Thyroid gland (tissue), 4 donors: Measurements from ENCODE around the gene FBXO5.
"Not testable (repeated sequence)": the region's sequence is repeated elsewhere in the genome, so short reads cannot be mapped to it uniquely, and the experiment has no call there.

Experiments used
- POLR2A ChIP-seq, 2 donors: fragments of 450-650 bp; IDR thresholded peaks; one replicate each; pipeline ENCODE4 v1.6.1; 2017; ENCODE audit warnings: antibody characterized with exemption in 2 of 2, mild to moderate bottlenecking in 2 of 2, moderate library complexity in 1 of 2
- TF ChIP-seq, protein P1 (sequence below), 6 experiments: fragments of 200-600 bp in 3 of 6; fragments of 450-650 bp in 3 of 6; sonication (generic) in 3 of 6; IDR thresholded peaks; one replicate each; pipeline ENCODE4 v1.5.1; 2016 to 2019; ENCODE audit warnings: antibody characterized with exemption in 6 of 6, mild to moderate bottlenecking in 2 of 6, inconsistent platforms in 1 of 6, moderate library complexity in 1 of 6

DNA sequence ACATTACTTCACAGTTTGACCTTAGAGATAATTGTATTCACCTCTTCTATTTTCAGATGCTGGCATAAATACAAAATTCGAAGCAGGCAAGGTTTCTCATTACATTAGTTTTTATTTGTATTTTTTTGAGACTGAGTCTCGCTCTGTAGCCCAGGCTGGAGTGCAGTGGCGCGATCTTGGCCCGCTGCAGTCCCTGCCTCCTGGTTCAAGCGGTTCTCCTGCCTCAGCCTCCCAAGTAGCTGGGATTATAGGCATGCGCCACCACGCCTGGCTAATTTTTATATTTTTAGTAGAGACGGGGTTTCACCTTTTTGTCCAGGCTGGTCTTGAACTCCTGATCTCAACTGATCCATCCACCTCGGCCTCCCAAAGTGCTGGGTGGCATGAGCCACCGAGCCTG is 2.5 kb upstream of the FBXO5 start:
- not testable (repeated sequence) for TF ChIP-seq POLR2A (IDR thresholded peaks at IDR 0.05)
- TF ChIP-seq, protein P1, sequence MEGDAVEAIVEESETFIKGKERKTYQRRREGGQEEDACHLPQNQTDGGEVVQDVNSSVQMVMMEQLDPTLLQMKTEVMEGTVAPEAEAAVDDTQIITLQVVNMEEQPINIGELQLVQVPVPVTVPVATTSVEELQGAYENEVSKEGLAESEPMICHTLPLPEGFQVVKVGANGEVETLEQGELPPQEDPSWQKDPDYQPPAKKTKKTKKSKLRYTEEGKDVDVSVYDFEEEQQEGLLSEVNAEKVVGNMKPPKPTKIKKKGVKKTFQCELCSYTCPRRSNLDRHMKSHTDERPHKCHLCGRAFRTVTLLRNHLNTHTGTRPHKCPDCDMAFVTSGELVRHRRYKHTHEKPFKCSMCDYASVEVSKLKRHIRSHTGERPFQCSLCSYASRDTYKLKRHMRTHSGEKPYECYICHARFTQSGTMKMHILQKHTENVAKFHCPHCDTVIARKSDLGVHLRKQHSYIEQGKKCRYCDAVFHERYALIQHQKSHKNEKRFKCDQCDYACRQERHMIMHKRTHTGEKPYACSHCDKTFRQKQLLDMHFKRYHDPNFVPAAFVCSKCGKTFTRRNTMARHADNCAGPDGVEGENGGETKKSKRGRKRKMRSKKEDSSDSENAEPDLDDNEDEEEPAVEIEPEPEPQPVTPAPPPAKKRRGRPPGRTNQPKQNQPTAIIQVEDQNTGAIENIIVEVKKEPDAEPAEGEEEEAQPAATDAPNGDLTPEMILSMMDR (IDR thresholded peaks at IDR 0.05) = not testable (repeated sequence)
